LNCAP (cell line): ENCODE results near the gene STARD8.

ENCODE experiments used
- CTCF ChIP-seq: fragments of 450-650 bp; IDR thresholded peaks from 2 replicates; pipeline ENCODE4 v1.5.1; 2017; ENCODE audit warnings: mild to moderate bottlenecking

Gene STARD8

DNA sequence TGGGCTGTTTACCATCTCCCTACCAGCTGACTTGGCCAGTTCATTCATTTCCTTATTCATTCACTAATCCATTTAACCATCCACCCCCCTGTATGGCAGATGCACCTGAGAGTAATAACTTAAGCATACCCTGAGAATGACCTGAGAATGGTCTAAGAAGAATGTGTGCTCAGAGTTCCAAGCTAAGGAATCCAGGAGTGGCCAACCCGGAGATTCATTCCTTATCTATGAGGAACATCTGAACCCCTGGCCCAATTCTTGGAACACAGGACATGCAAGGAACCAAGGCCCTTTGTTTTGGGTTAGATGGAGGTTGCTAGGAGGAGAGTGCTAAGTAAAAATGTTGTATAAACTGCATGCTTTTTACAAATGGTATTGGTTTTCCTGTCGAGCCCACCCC, 13.5 kb upstream of the STARD8 start:
- TF ChIP-seq CTCF: no peak

GRCh38 chrX:68634649-68635227, 12.7 kb upstream of the STARD8 start:
- TF ChIP-seq CTCF: no peak

GRCh38 chrX:68640661-68641060, 6.8 kb upstream of the STARD8 start:
- TF ChIP-seq CTCF: no peak

DNA sequence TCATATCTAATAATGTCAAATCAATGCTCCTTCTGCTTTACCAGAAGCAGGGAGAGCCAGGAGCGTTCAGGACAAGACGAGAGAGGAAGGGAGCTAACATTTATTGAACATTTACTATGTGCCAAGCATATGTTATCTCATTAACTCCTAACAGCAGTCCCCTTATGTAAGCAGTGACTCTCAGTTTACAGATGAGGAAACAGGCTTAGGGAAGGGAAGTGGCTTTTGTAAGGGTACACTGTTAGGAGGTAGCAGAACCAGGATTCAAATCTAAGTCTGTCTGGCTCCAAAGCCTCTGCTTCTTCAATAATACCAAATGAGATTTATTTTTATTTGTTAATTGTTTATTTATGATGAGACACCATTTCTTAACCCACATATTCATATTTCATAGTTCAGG, 2.6 kb upstream of the STARD8 start:
- TF ChIP-seq CTCF: no peak

- no peak for TF ChIP-seq CTCF
These were observed 1.0 kb upstream of the STARD8 start for GRCh38 chrX:68646421-68646820.

DNA sequence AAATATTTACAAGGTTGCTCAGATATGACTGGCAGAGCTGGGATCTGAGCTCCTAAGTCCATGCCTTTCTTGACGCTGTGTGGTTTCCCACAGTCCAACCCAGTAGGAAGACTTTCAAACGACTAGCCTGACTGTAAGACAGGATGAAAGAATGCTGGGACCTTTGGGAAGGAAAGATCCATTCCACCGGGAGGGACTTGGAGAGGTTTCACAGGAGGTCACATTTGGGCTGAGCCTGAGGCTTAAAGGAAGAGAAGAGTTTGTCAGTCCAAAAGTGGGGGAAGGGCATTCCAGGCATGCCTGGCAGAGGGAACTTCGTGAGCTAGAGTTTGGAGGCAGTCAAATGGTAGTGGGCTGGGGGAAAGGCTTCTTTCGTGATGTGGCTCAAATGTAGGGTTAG, 1.5 kb downstream of the STARD8 start:
- TF ChIP-seq CTCF: no peak

- no peak for TF ChIP-seq CTCF
These were observed 3.0 kb downstream of the STARD8 start for GRCh38 chrX:68650491-68650890.

- no peak for TF ChIP-seq CTCF
These were observed 3.6 kb downstream of the STARD8 start for GRCh38 chrX:68651110-68651509.
